ENCODE data around the gene HOXA4.

The HOXA4 gene

GRCh38 chr7:27157702-27158431, 27.3 kb upstream of the HOXA4 start:
- DNase-seq, result peak; percentile 19

GRCh38 chr7:27156916-27157701, 26.6 kb upstream of the HOXA4 start:
- DNase-seq, result peak; percentile 23

- DNase-seq, result peak; percentile 94
These were observed 25.9 kb upstream of the HOXA4 start, which contains the start of gene HOXA7 for GRCh38 chr7:27156508-27156898. Gene HOXA7, minus strand, starts transcription at chr7:27156675. Its CDS starts 130 bp downstream, at chr7:27156545.

- DNase-seq, result no peak
These were observed 25.4 kb upstream of the HOXA4 start for GRCh38 chr7:27155816-27156507.

GRCh38 chr7:27154901-27155815, 24.6 kb upstream of the HOXA4 start:
- peak; percentile 51 for DNase-seq

- DNase-seq, result peak; percentile 29
These were observed 23.8 kb upstream of the HOXA4 start for GRCh38 chr7:27154369-27154768.

GRCh38 chr7:27153526-27153925, 23.0 kb upstream of the HOXA4 start:
- peak; percentile 25 for DNase-seq

- no peak for DNase-seq
These were observed 22.4 kb upstream of the HOXA4 start for GRCh38 chr7:27152816-27153442.

GRCh38 chr7:27151931-27152815, 21.6 kb upstream of the HOXA4 start, which contains the start of gene HOXA3:
Gene HOXA3, minus strand, starts transcription at chr7:27152583. Its CDS starts 41,943 bp downstream, at chr7:27110640.
- peak; percentile 85 for DNase-seq

GRCh38 chr7:27151341-27151930, 20.9 kb upstream of the HOXA4 start:
- DNase-seq, result no peak

- DNase-seq, result peak; percentile 89
These were observed 20.2 kb upstream of the HOXA4 start for GRCh38 chr7:27150568-27151340.

- DNase-seq, result no peak
These were observed 19.4 kb upstream of the HOXA4 start for GRCh38 chr7:27149842-27150567.

GRCh38 chr7:27148756-27149641, 18.4 kb upstream of the HOXA4 start:
- DNase-seq, result peak; percentile 59

- DNase-seq, result no peak
These were observed 17.6 kb upstream of the HOXA4 start for GRCh38 chr7:27148031-27148755.

- peak; percentile 76 for DNase-seq
These were observed 16.9 kb upstream of the HOXA4 start, which contains the start of gene HOXA6 for GRCh38 chr7:27147199-27148030. Gene HOXA6, minus strand, starts transcription at chr7:27147774. Its CDS starts 25 bp downstream, at chr7:27147749.

All from left hindlimb (tissue), 1 donor.